ENCODE results near the gene TXNL1.
"Not testable (repeated sequence)": the region's sequence is repeated elsewhere in the genome, so short reads cannot be mapped to it uniquely, and the experiment has no call there.

Gene TXNL1

GRCh38 chr18:56638232-56639103, at the start of gene TXNL1:
Gene TXNL1 (minus strand): TSS chr18:56638592. CDS start chr18:56638440, 152 bp downstream.
- peak; percentile 90 to 92 for DNase-seq

- no peak for DNase-seq
These were observed 45.9 kb upstream of the TXNL1 start for GRCh38 chr18:56684277-56684676.

GRCh38 chr18:56678836-56679565, 40.6 kb upstream of the TXNL1 start:
- no peak for DNase-seq

GRCh38 chr18:56676639-56677038, 38.2 kb upstream of the TXNL1 start:
- DNase-seq = no peak

- no peak for DNase-seq
These were observed 34.6 kb upstream of the TXNL1 start for GRCh38 chr18:56672981-56673380.

GRCh38 chr18:56672391-56672790, 34.0 kb upstream of the TXNL1 start:
- DNase-seq = no peak

GRCh38 chr18:56662902-56663301, 24.5 kb upstream of the TXNL1 start:
- DNase-seq = no peak

GRCh38 chr18:56662502-56662901, 24.1 kb upstream of the TXNL1 start:
- no peak for DNase-seq

GRCh38 chr18:56662063-56662408, 23.6 kb upstream of the TXNL1 start:
- DNase-seq = no peak

GRCh38 chr18:56661360-56662062, 23.1 kb upstream of the TXNL1 start:
- DNase-seq = no peak

- DNase-seq = no peak
These were observed 22.3 kb upstream of the TXNL1 start for GRCh38 chr18:56660655-56661054.

- DNase-seq = no peak
These were observed 20.7 kb upstream of the TXNL1 start for GRCh38 chr18:56659111-56659510.

GRCh38 chr18:56658261-56658660, 19.9 kb upstream of the TXNL1 start:
- DNase-seq = no peak

GRCh38 chr18:56654280-56654679, 15.9 kb upstream of the TXNL1 start:
- not testable (repeated sequence) for DNase-seq

- DNase-seq = no peak
These were observed 14.4 kb upstream of the TXNL1 start for GRCh38 chr18:56652802-56653201.

GRCh38 chr18:56651771-56652092, 13.3 kb upstream of the TXNL1 start:
- no peak for DNase-seq

GRCh38 chr18:56650944-56651770, 12.8 kb upstream of the TXNL1 start, which contains the start of gene WDR7:
Gene WDR7 (plus strand): TSS chr18:56651359. CDS start chr18:56672516, 21,157 bp downstream.
- DNase-seq = peak; percentile 77 to 95

- no peak for DNase-seq
These were observed 11.6 kb upstream of the TXNL1 start for GRCh38 chr18:56649996-56650395.

GRCh38 chr18:56647951-56648893, 9.8 kb upstream of the TXNL1 start:
- DNase-seq = no peak

GRCh38 chr18:56647071-56647470, 8.7 kb upstream of the TXNL1 start:
- DNase-seq = no peak

GRCh38 chr18:56645415-56646016, 7.1 kb upstream of the TXNL1 start:
- DNase-seq = peak in 1 of 2 experiments; percentile 7

All from SW 1271 (cell line).